ENCODE data around the gene SOWAHC.

SOWAHC gene

DNA sequence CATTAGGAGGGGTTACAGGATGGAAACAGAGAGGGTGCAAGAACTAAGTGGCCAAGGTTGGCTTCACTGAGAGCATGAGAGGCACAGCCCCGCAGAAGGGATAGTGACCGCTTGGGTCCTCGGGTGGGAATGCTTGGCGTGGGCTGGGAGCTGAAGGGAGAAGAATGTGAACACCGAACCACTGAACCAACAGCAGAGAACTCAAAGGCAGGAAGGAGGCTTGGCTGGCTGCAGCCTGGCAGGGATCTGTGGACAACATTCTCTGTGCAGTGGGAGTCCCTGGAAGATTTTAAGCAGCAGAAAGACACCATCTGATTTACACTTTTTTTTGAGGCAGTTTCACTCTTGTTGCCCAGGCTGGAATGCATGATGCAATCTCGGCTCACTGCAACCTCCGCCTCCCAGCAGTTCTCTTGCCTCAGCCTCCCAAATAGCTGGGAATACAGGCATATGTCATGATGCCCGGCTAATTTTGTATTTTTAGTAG, 33.9 kb downstream of the SOWAHC start:
- no peak for DNase-seq

DNA sequence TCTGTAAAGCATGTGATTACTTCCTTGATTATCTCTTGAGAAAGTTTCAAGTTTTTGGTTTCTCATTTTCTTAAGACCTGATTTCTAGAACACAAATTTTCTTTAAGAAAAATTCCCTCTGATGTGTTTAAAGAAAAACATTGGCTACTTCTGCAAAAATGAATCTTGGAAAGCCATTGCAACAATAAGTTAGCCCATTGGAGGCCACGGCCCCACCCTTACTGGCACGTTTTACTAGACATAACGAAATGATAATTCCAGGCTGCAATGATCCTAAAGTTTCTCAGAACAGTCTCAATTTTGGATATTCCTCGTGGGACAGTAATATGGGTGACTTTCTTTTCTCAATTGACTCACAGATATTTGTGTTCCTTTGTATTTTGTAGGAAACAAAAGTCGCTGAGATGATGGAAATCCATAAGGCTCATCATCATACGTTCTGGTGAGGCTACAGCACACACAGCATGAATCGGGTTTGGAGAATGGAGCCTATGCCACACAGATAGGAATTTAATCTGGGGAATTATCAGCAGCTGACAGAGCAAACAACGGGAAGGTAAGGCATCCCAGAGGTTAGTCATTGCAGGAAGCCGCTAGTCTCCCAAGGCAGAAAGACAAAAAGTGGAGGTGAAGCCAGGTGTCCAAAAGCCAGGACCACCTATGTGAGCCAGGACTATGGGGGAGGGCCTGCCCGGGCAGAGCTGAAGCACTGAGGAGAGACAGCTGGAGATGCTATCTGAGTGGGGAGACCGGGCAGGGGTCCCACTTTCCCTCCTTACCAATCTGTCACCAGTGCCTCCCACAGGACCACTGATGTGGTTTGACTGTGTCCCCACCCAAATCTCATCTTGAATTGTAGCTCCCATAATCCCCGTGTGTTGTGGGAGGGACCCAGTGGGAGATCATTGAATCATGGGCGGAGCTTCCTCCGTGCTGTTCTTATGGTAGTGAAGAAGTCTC, 35.9 kb downstream of the SOWAHC start:
- no peak for DNase-seq

DNA sequence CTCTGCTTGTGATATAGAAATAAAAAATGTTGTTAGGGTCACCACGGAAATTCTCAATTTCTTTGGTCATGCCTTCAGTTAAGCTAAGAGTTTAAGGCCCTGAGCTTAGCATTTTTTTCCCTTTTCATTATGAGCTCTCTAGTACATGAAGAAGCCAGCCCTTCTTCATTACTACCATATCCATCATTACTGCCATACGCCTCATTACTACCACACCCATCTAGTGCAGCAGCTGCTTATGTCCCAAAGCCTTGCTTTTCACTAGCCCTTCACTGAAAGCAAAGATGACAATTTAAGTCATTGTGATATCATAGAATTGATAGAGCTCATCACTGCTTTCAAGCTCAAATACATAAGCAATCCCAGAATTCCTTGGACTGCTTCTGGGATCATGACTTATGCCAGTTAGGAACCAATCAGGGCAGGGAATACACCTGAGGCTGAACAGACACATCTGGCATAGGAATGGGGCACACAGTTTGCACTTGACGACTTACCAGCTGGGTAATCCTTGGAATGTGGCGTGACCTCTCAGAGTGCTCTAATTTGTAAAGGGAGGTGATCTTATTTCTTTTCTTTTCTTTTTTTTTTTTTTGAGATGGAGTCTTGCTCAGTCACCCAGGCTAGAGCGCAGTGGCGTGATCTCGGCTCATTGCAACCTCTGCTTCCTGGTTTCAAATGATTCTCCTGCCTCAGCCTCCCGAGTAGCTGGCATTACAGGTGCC, 40.3 kb downstream of the SOWAHC start:
- no peak for DNase-seq

DNA sequence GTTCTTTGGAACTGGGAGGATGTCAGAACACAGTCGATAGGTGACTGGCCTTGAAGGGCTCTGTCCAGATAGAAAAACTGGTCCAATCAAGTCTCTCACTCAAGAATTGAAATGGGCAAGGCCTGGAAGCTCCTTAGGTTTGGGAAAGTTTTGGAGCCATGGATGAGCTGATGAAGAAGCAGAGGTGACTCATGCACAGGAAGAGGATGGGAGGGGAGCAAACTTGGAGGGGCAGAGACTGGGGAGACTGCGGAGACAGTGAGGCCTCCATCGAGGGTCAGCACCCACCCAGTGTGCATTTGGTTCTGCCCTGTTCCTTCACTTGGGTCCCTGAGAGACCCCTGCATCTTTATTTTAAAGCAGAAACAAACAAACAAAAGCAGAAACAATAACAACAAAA, 41.1 kb downstream of the SOWAHC start:
- no peak for DNase-seq

DNA sequence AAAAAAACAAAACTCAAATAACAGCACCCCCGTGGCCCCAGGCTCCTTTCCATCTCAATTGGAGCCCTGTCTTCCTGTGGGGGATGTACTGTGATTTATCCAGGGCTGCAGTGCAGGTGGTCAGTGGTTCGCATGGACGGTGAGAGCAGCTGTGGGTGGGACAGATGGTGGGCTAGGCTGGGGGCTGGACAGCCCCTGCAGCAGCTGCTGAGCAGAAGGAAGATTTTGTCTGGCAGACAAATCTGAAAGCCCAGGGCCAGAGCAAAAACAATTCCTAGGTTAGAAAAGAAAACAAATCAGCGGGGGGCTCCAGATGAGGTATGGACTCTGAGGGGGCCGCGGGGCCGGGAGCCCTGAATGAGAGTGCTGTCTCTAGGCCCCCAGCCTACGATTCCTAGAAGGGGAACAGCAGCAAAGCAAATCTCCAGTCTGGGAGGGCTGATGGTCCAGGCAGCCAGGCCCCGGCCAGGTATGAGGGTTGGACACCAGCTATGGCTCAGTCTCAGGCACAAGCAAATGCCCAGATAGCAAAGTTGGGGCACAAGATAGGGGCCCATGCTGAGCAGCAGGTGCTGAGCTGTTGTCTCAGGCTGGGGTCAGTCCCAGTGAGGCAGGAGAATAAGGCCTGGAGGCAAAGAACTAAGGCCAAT, 45.4 kb downstream of the SOWAHC start:
- DNase-seq: no peak

DNA sequence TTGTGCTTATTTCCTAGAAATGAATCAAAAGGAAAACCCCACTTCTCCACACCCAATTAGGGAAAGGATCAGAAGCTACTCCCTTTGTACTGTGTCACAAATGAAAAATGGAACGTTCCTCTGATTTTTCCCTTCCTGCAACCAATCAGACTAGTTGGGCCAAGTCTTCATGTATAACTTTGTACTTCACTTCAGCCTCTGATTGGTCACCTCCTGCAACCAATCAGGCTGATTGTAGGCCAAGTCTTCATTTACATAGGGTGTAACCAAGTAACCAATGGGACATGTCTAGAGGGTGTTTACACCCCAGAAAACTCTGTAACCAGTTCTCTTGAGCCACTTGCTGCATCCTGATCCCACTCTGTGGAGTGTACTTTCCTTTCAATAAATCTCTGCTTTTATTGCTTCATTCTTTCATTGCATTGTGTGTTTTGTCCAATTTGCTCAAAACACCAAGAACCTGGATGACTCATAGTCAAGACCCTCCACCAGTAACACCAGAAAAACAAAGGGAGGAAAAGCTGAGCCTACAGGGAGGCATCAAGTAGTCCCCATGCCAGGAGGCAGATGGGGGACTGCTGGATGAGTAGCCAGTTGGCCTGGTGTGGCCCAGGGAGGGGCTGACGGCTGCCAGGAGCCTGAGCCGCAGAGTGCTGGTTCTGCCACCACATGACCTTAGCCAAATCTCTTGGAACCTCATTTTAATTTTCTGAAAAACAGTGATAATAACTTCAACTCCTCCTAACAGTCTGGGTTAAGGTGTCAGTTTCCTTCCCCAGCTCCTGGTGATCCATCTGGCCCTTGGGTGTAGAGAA, 46.1 kb downstream of the SOWAHC start:
- DNase-seq: no peak

DNA sequence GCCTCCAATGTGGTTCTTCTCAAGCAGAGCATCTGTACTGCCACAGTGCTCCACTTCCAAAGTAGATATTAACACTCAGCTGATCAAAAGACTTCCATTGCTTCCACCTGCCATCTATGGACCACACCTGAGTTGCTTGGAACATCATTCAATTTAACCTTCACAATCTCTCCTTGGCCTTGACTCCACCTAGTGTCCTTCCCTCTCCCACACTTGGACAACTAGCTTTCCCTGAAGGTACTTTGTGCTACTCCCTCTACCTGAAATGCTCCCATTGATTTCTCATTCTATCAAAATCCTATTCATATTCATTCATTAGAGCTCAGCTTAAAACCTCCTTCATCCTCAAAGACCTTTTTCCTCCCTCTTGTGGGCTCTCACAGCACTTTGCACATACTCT, 48.7 kb downstream of the SOWAHC start:
- no peak for DNase-seq

DNA sequence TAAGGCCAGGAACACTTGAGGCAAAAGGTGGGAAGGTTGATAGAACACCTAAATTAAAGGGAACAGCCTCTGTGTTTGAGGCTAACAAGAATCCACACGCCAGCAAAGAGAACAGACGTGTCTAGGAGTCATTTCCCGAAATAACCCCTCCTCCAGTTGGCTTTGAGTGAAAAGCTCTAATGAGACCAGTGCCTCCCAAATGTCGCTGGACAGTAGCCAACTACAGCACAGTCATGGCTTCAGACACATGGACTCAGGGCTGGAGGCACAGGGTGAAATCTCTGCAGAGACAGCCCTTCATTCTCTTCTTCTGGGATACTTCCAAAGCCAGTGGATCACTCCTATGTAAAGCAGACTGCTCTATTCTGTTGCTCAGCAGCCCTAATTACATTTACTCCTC, 49.6 kb downstream of the SOWAHC start:
- DNase-seq: no peak

DNA sequence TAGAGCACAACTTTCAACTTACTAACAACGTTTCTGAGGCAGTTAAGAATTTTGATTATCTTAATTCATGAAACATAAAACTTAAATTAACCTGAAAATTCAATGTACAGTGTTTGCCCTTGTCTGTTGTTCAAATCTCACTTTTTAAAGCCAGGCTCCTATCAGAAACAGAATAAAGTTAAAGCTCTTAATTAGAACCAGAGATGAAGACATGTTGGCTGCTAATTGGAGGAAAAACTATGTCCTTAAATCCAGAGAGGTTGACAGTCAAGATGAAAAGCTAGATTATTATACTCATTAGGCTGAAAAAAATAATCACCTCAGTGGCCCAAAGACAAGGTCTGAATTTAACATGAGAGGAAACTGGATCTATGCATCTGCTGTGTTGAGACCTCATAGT, 52.3 kb downstream of the SOWAHC start:
- no peak for DNase-seq
